Stimulated activated CD8-positive, alpha-beta memory T cell treated with anti-CD3 and anti-CD28 coated beads, Interleukin-15, amount 100 ng/mL, for 48 hours (primary cell): ENCODE results near the gene SLC22A5.

Experiments
- DNase-seq, 2 donors: peaks; one replicate each; pipeline ENCODE4 v3.0.0-alpha.2; 2020; ENCODE audit warnings: low read depth in 2 of 2

The SLC22A5 gene

DNA sequence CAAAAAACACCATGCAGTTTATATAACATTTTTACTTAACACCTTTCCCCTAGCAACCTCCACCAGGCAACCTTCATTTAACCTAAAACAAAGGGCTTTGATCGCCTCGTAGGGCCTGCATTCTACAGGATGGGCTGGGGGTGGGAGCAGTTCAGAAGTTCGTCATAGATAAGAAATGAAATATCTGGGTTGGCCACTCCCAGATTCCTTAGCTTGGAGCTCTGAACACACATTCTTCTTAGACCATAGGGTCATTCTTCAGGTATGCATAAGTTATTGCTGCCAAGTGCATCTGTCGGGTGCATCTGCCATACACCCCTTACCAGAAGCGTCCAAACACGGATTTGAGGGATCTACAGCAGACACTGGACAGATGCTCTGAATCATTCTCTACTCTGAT is 4.3 kb upstream of the SLC22A5 start:
- DNase-seq, result no peak

DNA sequence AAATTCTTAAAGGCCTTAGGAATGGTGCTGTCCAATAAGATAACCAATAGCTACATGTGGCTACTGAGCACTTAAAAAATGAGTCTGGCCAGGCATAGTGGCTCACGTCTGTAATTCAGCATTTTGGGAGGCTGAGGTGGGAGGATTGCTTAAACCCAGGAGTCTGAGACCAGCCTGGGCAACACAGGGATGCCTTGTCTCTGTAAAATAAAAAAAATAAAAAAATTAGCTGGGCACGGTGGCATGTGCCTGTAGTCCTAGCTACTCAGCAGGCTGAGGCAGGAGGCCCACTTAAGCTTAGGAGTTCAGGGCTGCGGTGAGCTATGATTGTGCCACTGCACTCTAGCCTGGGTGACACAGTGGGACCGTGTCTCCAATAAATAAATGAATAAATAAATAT is 1.3 kb upstream of the SLC22A5 start:
- DNase-seq, result no peak

DNA sequence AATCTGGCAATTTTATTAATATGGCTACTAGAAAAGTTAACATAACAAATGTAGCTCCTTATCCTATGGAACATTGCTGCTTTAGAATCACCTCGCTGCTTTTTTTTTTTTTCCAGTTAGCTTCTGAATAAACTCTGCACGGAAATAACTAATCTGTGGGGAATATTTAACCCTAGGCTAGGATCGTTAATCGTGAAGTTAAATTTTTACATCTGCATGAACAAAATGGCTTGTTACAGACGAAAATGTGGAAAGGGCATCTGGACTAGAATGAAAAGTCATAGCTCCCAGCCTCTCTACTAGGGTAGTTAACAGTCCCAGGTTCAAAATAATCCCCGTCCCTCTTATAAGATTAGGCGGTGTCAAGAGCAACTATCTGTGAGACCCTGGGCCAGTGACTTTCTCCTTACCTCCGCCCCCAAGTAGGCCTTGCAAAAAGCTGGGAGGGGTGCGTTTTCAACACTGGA is 470 bp upstream of the SLC22A5 start:
- no peak for DNase-seq

DNA sequence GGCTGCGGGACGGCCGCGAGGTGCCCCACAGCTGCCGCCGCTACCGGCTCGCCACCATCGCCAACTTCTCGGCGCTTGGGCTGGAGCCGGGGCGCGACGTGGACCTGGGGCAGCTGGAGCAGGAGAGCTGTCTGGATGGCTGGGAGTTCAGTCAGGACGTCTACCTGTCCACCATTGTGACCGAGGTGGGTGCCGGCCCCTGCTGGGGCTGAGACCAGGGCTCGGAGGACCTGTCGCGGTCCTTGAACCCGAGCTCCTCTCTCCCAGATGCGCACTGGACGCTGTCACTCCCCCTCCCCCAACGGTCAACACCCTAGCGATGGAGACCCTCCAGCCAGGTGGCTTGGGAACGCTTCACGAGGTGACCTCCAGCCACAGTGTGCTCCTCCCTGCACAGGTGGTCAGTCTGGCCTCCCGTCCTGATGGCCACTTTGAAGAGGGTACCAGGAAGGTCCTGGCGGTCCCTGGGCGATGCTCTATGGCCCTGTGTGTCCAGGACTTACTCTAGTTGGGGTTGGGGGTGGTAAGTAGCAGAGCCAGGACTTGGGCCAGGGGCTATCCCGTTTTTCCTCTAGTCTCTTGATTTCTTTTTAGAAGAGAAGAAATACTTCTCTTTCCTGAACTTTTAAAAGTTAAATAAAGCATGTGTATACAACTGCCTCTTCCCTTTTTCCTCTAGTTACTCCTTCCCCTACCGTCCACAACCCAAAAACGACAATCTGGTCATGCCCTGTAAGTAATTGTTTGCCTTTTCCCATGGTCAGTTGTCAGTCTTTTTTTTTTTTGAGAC is 866 bp downstream of the SLC22A5 start:
- DNase-seq, result no peak

DNA sequence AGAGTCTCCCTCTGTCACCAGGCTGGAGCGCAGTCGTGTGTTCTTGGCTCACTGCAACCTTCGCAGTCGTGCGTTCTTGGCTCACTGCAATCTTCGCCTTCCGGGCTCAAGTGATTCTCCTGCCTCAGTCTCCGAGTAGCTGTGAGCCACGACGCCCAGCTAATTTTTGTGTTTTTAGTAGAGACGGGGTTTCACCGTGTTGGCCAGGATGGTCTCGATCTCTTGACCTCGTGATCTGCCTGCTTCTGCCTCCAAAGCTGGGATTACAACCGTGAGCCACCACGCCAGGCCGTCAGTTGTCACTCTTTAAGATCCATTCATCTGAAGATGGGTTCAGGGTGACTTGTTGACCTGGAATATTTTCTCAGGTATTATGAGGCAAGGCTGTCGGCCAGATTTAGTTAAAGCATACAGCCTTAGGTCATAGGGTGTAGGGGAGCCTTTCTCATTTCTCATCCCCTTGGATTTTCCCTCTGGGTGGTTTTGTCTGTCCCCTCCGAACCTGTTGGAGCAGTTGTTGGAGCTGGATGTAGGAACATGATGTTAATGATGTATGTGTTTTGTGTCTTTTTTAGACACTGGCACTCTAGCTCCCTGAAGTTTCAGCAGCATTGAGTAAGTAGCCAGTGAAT is 1.6 kb downstream of the SLC22A5 start:
- no peak for DNase-seq

DNA sequence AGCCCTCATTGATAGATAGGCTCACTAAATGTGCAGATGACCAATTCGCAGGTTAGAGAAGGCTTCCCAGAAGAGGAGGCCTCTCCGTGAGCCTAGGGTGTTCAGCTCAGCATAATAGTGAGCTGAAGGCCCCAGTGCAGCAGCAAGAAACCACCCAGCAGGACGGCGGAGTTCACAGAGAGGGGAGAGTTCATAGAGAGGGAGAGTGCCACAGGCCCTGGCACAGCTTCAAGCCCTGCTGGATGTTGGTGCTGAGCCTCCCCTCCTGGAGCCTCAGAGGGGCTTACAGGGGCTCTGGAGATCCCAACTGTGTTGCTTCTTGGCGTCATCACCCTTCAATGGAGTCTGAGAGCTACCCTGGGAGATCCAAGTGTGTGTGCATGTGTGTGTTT is 2.1 kb downstream of the SLC22A5 start:
- no peak for DNase-seq

DNA sequence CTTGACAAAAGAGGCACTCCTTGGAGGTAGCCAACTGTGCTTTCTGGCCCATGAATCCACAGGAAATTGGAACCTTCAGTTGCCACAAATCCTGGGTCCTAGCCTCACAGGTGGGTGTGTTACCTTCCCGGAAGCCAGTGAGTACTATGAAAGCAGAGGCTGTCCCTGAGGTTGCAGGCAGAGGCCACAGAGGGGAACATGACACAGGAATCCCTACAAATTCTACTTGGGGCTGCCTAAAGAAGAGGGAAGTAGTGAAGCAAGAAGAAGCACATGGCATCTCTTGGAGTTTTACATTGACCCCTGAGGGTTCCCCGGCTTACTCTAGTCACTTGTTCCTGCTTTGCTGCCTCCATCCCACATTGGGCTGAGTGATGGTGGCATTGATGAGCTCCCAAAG is 2.6 kb downstream of the SLC22A5 start:
- DNase-seq, result no peak

DNA sequence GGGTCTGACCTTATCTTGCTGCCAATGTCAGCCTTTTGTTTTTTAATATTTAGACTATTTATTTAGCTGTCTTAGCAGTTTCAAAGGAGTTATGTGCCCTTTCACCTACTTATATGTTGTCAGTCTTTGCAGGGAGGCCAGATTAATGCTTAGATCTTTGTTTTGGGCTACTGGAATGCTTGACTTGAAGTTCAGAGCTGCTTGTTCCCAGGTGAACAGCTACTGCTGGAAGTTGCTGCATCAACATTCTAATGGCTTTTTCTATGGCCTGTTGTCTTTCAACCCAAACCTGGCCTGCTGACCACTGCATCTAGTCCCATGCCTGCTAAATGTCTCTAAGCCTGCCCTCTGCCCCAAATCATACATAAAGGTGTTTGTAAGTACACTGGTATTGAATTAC is 3.0 kb downstream of the SLC22A5 start:
- no peak for DNase-seq

DNA sequence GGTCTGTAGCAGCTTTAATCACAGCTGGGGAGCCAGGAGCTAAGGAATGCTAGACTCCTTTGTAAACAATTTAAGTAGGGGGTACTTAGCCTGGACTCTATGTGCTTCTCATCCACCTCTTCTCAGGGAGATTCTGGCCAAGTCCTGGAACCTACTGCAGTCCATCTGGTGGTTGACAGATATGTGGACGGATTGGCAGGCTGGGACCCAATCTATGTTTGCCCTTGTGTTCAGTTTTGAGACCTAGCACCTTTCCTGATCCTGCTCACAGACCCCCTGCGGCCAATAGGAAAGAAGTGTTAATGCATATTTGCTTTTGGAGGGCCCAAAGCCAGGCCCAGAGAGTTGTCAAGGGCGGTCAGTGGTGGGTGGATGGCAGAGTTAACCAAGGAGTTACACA is 6.4 kb downstream of the SLC22A5 start:
- DNase-seq, result no peak

DNA sequence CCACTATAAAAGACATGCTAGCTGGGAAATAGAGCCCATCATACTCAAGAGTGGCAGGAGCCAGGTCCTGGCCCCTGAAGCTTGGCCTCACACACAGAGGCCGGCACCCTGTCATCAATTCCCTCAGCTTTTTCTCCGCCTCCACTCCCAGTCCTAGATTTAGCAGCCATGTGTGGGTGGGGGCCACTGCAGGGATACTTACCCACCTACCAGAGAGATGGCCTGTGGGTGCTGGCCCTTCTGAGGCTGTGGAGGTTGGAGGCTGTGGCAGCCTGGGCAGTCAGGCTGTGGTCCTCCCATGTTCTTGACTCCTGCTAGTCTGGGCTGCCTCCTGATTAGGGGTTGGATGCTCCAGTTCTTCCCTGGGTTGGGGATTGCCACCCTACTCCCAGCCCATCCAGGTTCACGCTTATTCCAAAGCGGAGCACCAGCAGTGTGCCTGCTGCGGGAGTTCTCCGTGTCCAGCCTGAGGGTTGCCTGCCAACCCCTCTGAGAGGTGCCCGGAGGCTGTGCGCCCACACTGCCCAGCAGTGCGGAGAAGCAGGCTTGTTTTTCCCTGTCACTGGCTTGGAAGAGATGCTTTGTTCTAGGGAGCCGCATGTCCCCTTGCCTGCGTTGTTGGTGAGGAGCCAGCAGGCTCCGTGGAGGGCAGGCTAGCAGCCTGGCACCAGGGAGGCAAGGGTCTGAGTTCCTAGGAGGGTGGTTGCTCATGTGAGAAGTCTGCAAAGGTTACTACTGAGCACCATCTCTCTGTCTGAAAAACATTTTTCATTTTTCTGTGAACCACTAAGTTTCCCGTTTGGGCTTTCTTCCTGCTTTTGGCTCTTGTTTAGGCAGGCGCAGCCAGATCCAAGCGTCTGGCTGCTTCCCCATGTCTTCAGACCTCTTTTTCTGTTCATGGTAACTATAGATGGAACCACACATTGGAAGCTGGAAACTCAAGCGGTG is 7.5 kb downstream of the SLC22A5 start:
- no peak for DNase-seq

DNA sequence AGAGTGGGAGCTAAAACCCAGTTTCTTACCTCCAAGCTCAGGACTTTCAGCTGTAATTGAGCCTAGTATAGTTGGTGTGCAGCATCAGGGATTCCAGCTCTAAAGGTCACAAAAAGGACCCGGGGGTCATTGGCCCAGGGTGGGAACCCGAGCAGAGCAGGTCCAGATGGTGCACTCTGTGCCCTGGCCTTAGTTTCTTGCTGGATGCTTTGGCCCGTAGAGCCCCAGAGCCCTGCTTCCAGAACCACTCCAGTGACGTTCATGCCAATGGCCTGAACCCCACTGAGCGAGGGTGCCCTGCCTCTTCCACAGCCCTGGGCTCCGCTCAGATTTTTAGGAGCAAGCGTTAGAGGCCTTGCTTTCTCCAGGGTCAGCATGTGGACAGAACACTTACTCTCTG is 8.2 kb downstream of the SLC22A5 start:
- no peak for DNase-seq

DNA sequence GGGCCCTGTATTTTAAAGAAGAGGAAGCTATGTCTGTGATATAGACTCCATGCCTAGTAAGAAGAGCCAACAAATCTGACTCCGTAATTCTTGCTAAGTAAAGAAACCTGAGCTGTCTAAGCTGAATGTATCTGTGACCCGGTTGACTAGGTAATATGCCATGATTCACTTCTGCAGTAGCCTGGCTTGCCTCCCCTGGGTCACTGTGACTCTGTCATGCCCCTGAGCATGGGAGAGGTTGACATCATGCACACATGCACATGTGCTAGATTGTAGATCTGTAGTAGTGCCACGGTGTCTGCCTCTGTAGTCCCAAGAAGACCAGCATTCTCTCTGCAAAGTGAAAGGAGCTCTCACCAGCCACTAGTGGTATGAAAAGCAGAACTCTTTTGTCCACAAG is 9.1 kb downstream of the SLC22A5 start:
- DNase-seq, result no peak

DNA sequence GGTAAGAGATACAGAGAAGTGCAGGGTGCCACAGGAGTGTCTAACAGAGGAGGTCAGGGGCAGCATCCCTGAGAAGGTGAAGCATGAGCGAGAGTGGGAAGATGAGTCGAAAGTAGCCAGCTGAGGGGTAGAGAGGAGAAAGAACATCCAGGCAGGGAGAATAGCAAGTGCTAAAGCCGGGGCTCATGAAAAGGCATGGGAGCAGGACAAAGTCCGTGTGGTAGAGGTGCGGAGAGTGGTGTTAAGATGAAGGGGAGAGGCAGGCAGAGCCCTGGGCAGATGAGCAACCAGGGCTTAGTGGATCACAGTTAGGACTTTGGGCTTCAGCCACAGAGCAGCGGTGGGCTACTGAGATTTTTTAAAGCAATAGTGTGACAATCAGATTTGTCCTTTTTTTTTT is 10.5 kb downstream of the SLC22A5 start:
- DNase-seq, result no peak

DNA sequence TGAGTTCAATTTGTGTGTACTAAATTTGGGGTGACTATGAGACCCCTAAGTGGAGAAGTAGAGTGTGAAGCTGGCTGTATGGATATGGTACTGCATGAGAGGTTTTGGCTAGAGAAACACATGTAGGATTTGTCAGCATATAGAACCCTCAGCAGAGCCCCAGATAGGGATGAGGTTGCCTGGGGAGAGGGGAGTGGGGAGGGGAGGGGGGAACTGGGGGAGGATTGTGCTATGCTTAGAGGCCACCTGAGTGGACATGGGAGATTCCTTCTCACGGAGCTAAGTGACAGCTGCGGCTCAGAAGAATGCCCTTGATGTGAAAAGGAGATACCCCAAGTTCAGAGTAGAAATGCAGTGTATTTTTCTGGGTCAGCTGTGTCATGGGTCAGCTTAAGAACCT is 11.2 kb downstream of the SLC22A5 start:
- DNase-seq, result no peak

DNA sequence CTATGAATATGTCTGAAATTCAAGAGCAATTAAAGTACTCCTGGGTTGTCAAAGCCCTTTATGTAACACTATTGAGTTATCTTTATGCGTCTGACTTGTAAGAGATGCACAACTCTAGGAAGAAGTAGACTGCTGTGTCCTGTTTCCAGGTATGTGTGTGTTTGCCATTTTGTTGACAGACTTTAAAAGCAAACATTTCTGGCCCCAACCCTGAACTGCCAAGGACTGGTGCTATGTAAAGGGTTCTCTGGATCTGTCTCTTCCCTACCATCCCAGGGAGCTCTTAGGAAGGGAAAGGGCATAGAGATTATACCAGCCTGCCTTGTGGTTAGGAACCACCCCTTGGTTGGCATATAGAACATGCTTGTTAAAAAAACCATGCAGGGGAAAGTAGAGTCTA is 12.1 kb downstream of the SLC22A5 start:
- no peak for DNase-seq

DNA sequence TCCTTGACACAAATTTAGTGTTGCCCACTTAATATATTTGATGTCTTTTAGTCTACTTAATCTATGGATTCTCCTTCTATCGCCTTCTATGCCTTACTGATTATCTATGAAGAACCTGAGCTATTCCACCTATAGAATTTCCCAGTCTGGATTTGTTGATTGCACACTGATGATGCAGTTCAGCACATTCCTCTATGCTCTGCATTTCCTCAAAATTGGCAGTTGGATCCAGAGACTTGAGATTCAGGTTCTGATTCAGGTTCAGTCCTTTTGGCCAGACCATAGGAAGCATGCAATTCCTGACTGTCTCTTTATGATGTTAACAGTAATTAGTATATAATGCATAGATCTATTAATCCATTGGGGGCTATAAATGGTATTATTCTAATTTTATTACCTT is 13.8 kb downstream of the SLC22A5 start:
- no peak for DNase-seq

DNA sequence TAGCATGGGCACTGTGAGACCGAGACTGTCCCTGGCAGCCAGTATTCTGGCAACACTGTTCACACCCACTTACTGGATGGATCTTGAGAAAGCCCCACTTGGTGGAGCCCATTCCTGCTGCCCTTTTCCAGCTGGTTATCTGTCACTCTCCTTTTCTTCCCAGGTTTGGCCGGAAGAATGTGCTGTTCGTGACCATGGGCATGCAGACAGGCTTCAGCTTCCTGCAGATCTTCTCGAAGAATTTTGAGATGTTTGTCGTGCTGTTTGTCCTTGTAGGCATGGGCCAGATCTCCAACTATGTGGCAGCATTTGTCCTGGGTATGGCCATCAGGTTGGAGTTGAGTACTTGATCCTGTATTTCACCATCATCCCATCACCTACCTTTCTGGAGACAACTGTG is 14.5 kb downstream of the SLC22A5 start:
- no peak for DNase-seq

DNA sequence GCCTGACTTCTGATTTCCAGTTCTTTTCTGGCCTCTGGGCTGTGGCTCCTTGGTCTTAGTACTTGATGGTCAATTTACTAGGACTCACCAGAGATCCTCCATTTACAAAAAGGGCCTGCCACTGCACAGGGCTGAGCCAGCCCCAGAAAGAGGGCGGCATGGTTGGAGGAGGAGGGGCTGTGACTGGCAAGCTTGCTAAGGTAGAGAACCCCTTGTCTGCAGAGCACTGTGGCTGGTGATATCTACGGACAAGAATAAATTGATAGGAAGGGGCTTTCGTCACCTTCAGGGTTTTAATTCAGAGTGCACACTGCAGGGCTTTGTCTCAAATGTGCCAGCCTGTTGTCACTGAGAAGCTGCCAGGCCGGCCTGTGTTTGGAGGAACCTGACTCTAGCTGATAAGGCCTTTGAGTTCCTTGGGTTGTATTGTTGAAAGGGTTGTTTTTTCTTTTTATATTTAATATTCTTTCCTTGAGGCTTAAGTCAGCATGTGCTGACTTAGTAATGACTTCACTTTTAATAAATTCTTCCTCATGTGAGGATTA is 15.1 kb downstream of the SLC22A5 start:
- no peak for DNase-seq

DNA sequence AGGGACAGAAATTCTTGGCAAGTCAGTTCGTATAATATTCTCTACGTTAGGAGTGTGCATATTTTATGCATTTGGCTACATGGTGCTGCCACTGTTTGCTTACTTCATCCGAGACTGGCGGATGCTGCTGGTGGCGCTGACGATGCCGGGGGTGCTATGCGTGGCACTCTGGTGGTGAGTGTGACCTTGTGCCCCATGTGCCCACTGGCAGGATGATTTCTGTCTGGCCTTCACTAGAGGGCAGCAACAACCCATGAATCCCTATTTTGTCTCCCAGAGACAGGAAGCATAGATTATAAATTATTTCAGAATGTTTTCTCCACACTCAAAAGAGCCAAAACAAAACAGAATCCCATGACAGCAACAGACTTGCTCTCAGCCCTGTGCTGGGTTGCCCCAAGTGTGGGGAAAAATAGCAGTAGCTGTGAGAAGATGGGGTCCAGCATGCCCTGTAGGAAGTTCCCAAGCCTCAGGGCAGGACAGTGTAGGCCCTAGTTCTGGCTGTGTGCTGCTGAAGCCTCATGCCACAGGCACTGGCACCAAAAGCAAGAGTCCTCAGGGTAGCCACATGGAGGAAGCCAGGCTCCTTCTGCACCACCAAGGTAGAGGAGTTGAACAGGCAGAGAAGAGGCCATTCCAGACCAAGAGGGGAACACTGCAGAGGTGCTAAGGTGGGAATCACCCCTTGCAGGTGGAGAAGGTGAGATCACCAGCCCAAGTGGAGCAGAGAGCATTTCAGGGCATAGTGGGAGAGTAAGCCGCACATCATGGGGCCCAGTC is 16.0 kb downstream of the SLC22A5 start:
- peak; percentile 39 to 43 for DNase-seq

DNA sequence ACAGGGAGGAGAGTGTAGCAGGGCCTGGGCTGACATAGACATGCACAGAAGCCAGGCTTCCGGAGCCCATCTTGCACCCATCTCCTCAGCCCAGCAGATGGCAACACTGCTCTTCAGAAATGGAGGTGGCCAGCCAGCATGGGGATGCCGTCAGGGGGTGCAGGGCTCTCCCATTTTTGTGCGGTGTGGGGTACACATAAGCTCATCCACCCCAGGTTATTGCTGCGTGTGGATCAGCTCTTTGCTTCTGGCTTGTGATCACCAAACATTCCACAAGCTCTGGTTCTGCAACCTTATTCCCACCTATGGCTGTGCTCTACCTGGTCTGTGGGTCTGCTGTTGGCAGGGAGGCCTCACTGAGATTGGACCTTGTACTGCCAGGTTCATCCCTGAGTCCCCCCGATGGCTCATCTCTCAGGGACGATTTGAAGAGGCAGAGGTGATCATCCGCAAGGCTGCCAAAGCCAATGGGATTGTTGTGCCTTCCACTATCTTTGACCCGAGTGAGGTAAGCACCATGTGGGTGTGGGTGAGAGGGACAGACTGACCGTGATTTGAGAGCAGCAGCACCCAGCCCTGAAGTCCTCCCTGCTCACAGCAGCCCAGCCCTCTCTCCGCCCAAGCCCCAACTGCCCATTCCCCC is 17.3 kb downstream of the SLC22A5 start:
- peak; percentile 55 to 64 for DNase-seq

DNA sequence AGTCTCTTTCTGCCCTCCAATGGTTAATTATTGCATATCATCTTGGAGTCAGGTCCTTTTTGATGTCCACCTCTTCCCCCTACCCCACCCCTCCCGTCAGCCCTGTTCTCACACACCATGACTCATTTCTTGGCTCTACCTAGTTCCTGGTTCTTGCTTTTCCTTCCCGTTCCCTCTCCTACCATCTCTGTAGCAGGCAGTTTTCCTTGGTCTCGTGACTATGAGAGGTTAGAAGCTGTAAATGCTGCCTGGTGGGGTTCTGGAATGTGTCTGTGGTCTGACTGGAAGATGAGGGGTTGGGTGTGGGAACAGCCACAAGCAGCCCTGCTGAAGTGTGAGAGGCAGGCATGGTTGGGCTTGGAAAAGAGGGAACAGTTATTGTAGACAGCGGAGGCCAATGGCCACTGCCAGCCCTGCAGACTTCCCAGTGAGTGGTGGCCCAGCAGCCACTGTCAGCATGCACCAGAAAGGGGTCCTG is 18.2 kb downstream of the SLC22A5 start:
- no peak for DNase-seq
